ENCODE results near the gene ZC3H14.
A peak's percentile ranks its signal among the peaks of the same experiment; 100 is the strongest.
"Not testable (repeated sequence)": the region's sequence is repeated elsewhere in the genome, so short reads cannot be mapped to it uniquely, and the experiment has no call there.

Gene ZC3H14, protein sequence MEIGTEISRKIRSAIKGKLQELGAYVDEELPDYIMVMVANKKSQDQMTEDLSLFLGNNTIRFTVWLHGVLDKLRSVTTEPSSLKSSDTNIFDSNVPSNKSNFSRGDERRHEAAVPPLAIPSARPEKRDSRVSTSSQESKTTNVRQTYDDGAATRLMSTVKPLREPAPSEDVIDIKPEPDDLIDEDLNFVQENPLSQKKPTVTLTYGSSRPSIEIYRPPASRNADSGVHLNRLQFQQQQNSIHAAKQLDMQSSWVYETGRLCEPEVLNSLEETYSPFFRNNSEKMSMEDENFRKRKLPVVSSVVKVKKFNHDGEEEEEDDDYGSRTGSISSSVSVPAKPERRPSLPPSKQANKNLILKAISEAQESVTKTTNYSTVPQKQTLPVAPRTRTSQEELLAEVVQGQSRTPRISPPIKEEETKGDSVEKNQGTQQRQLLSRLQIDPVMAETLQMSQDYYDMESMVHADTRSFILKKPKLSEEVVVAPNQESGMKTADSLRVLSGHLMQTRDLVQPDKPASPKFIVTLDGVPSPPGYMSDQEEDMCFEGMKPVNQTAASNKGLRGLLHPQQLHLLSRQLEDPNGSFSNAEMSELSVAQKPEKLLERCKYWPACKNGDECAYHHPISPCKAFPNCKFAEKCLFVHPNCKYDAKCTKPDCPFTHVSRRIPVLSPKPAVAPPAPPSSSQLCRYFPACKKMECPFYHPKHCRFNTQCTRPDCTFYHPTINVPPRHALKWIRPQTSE

DNA sequence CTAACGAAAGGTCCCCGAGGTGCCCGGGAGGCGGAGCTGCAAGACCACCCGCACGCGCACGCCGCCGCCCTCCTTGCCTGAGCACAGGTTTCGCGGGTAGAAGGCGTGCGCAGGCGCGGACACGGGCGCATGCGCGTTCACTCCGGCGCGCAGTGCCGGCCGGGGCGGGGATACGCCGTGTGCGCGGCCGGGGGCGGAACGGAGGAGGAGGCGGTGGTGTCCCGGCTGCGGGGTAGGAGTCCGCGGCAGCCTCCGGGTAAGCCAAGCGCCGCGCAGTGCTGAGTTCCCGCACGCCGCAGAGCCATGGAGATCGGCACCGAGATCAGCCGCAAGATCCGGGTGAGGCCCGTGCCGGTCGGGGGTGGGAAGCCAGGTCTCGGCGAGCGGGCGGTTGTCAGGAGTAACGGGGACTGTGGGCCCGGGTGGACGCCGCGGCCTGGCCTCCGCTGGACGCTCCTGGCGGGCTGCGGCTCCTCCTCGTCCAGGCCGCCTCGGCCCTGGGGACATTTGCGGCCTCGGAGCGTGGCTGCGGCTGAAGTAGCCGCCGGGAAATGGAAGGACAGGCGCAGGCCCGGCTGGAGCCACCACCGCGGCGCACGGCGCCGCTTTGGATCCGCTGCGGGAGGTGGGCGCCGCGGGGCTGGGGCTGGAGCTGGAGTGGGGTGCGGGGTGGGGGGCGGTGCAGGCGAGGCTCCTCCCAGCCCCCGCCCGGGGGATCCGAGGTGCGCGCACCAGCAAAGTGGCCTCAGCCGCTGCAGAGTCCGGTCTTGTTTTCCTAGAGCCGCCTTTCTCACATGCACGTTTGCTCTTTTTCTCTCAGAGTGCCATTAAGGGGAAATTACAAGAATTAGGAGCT, at the start of gene ZC3H14:
Gene ZC3H14 (plus strand): TSS at position 207 of the 856 bp plus-strand sequence. CDS start 97 bp downstream, at position 304.
- peak; percentile 91 for DNase-seq (ENCODE audit: low spot score)

DNA sequence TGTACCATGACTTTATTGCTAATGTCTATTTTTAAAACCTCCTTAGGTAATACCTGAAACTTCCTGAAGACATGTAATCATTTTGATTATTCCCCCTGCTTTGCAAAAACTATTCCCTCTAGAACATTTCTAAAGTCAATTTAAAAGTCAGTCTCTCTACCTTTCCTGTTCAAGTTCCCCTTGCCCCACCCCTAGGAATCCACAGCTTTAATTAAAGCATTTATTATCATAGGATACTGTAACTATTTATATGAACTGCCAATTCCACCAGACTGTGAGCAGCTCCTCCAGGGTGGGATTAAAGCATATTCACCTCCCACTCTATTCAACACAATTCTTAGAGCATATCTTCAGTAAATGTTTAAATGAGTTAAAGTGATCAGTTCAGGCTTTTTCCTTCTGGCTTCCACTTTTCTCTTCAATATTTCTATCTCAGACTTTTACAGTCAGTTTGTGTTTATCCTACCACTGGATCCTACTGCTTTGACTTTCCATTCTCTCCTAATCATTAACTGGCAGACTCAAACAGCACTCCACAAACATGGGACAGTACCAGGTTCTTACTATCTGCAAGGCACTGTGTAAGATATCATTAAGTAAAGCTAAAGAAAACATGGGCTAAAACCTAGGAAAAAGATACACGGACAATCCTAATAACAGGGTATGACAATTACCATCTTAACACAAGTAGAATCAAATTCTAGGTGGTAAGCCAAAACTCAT, 47.2 kb upstream of the ZC3H14 start:
- DNase-seq (ENCODE audit: low spot score) = no peak

DNA sequence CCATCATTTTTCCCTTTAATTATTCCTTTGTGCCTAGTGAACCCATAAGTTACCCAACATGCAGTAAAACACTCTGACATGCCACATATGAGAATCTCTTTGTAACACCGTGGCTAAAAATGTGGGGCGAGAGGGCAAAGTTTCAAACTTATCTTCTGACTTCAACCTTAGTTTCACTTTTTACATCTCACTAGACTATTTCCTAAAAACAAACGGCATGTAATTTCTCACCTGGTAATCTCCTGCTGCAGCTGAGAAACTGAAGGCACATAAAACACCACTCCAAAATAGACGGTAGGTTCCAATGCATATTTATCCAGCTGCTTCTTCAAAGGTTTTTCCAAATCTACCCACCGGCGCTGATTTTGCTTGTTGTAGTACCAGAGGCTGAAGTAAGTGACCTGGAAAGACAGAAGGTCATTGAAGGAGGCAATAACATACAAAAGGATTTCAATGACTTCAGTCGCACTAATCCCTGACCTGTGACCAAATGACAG, 45.9 kb upstream of the ZC3H14 start:
- DNase-seq (ENCODE audit: low spot score) = no peak

DNA sequence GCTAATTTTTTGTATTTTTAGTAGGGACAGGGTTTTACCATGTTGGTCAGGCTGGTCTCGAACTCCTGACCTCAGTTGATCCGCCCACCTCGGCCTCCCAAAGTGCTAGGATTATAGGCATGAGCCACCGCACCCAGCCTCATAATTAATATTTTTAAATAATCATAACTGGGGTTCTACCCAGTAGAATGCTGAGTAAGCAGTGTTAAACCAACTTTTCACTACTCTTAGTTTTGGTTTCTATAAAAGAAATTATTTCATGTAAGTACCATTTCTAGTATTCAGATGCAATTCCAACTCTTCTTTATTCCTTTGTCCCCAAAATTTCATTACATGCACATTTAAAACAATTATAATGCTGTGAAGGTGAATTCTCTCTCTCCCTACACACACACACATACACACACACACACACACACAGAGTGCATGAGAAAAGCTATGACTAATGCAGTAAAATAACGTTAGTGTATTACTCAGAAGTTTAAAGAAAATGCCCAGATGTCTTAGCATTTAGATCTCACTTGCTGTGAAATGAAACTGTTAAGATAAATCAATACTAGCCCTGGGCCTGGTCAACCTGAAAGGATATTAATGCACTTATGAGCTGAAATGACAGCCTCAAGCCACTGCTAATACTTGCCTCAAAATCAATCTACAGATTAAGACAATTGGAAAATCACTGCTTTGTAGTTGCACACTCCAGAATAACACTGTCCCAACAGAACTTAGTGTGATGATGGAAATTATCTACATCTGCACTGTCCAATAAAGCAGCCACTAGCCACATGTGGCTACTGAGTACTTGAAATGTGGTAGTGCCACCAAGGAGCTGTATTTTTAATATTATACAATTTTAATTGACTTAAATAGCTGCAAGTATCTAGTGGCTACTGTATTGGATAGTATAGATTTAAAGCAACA, 44.0 kb upstream of the ZC3H14 start:
- no peak for DNase-seq (ENCODE audit: low spot score)

DNA sequence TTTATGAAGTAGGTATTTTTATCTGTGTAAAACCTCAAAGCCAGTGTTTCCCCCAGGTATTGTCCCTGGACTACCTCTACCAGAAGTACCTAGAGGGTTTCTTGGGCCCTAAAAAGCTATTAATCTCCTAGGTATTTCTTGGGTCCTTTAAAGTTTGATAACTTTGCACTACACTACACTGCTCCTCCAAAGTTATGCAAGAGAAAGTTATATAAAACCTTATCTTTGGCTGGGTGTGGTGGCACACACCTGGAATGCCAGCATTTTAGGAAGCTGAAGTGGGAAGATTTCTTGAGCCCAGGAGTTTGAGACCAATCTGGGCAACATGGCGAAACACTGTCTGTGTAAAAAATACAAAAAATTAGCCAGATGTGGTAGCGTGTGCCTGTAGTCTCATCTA, 42.9 kb upstream of the ZC3H14 start:
- no peak for DNase-seq (ENCODE audit: low spot score)

DNA sequence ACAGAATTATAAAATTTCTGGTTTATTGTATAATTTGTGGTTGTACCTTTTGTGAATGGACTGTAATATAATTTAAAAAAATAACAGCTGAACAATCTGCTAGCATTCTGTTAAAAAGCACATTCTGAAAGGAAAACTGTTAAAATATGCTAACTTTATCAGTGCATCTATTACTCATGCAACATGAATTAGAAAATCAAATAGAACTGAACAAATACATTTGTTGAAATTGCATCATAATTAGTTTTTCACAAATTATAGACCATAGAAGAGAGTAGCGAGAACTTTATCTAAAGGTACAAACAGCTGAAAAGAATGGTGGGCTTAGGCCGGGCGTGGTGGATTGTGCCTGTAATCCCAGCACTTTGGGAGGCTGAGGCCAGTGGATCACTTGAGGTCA, 41.0 kb upstream of the ZC3H14 start:
- no peak for DNase-seq (ENCODE audit: low spot score)

DNA sequence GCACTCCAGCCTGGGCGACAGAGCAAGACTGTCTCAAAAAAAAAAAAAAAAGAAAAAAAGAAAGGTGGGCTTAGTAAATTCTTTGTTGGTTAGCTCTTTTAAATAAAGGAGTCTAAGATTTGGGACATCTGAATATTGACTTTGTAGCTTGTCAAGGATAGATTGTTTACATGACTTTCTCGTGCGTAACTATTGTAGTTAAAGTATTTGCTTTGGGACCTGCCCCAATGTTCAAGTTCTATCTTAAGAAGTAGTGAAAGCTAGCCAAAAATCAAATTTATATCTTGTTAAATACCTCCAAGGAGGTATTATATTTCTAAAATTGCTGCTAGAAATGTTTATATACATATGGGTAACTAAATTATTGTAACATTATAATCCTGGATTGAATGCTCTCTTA, 40.4 kb upstream of the ZC3H14 start:
- DNase-seq (ENCODE audit: low spot score) = no peak

DNA sequence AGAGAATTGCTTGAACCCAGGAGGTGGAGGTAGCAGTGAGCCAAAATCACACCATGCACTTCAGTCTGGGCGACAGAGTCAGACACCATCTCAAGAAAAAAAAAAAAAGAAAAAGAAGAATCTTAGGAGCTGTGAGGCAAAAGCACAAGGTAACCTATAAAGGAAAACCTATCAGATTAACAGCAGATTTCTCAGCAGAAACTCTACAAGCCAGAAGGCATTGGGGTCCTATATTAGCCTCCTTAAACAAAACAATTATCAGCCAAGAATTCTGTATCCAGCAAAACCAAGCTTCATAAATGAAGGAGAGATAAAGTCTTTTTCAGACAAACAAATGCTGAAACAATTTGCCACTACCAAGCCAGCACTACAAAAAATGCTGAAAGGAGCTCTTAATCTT, 32.9 kb upstream of the ZC3H14 start:
- DNase-seq (ENCODE audit: low spot score) = not testable (repeated sequence)

DNA sequence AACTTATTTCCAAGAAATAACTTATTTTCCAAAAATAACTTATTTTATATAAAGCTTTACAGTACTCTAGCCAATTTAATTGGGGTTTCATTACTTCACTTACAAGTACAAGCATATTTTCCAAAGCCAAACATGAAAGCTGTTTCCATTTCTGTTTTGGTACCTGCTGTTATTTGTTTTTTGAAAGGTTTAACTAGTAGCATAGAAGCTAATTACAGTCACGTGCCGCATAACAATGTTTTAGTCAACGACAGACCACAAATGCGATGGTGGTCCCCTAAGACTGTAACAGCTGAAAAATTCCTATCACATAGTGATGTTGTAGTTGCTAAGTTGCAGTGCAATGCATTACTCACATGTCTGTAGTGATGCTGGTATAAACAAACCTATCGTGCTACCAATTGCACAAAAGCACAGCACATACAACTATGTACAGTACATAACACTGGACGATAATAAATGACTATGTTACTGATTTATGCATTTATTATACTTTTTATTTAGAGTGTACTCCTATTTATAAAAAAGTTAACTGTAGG, 29.7 kb upstream of the ZC3H14 start:
- DNase-seq (ENCODE audit: low spot score) = no peak

DNA sequence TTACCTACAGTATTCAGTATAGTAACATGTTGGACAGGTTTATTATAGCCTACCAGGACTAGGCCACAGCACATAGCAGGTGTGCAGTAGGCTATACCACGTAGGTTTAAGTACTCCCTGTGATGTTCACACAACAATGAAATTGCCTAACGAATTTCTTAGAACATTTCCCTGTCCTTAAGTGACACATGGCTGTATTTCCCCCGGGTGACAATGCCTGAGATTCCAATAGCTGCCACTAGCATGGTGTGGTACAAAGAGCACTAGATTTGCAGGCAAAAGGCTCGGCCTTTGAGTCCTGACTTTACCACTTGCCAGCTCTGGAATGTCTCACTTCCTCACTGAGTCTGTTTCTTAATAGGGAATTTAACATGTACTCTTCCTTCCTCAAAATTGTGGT, 27.7 kb upstream of the ZC3H14 start:
- no peak for DNase-seq (ENCODE audit: low spot score)

DNA sequence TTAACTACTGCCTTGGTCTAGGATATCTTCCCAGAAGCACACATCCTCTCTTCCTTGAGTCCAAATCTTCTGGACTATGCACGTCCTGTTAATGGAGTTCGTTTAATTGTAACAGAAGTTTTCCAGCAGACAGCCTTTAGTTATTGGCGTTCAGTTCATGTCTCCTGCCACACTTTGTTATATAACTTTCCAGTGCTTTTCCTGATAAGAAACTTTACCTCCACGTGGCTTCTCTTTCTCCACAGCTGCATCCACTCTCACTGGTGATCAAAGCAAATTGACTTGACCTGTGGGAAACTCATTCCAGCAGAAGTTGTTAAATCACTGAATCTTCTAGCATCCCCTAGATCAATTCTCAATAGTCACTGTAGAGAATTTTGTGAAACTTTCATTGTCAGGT, 27.0 kb upstream of the ZC3H14 start:
- no peak for DNase-seq (ENCODE audit: low spot score)

DNA sequence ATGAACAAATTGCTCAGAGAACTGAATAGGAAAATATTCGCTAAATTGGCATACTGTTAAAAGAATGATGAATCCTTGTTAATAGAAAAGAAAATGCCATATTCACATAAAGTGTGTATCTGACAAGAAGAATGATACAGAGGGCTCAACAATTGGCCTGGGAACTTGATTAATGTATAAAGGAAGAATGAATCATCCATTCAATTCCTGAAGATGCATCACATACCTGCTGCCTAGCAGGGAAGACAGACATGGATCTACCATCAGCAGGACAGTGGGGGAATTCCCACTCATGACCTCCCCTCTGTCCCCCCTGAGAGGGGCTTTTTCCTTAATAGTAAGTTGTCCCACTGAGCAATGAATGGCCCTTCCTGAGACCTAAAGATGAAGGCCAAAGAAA, 21.5 kb upstream of the ZC3H14 start:
- no peak for DNase-seq (ENCODE audit: low spot score)

DNA sequence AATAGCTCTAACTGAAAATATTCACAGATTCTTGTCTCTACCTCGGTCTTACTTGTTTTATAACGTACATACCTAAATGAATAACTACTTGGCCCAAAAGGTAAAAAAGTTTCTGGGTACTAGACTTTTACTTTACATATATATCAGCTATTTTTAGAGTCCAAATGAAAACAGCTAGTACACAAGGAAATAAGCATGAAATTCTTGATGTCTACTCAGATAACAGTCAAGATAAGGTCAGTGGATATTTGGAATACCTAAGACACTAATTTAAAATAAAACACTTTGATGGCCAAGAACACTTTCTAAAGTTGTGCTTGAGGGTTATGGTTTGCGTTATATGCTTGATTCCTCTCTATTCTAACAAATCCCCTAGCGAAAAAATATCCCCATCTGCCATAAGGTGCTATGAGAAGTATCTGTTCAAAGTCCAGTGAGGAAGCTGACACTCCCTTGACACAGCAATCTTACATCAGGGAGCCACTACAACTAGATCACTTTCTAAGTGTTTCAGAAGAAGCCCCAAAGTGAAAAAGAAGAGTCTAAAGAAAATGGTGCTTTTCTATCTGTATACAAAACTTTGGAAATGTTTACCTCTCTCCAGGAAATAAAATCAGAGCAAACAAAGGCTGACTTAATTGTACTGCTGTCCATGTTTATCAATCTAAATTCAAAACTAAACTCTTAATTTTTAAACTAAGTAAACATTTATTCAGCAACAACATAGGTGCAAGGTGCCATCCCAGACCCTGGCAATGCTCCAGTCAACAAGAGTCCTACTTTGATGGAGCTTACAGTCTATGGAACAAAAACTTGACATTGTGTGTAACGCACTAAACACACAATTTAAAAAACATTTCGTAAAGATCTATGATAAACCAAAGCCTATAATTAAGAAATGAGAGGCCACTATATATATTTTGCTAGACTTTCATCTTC, 19.7 kb upstream of the ZC3H14 start:
- DNase-seq (ENCODE audit: low spot score) = no peak

DNA sequence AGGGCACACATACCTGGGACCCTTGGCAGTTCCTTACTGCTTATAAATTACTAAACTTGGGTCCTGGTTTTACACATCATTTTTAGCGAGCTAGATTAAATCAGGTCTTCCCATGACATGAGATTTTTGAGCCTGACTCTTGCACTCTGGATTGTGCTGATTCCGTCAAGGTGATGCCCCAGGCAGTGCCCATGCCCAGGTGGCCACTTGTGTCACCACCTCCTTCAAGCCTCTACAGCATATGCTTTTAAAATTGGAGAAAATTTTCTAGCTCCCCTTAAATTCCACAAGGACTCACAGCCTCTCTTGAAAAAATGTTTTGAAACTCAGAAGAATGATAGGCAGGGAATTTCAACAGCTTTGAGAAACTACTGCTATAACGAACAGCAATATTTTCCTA, 17.6 kb upstream of the ZC3H14 start:
- no peak for DNase-seq (ENCODE audit: low spot score)

DNA sequence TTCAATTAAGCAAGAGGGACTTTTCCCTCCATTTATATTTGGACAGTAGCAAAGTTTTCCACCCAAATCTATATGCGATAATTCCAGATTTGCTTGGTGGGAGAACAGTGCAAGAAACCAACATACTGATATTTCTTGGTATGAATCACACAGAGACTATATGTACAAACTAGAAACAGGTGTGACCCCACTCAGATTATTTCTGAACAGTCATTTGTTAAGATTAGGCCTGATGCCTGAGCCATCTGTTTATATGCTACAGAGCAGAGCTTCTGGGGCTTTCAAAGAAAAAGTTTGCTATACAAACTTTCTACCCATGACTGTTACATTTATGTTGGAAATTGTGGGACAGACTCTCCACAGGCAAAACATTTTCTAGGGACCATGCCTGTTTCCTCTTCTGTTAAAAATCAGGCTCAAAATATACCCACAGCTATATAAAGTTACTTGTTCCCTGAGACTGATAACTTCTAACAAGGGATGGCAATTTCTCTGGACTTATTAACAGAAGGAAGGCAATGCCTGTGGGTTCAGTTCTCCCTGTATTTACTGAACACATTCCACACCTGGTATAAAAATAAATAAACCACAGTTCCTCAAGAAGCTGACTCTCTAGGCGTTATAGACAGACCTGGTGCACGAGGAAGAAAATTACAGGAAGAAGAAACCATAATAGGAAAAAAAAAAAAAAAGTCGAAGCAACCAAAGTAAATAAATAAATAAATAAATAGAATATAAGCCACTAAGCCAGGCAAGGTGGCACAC, 16.0 kb upstream of the ZC3H14 start:
- DNase-seq (ENCODE audit: low spot score) = no peak

DNA sequence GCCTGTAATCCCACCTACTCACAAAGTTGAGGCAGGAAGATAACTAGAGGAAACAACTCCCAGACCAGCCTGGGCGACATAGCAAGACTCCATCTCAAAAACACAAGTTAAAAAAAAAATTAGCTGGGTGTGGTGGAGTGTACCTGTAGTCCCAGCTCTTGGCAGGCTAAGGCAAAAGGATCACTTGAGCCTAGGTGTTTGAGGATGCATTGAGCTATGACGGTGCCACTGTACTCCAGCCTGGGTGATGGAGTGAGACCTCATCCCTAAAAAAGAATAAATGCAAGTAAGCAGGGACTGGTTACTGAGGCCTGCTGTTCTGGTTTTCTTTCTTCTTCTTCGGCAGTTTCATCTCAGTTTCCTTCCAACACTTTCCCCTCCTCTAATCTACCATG, 15.5 kb upstream of the ZC3H14 start:
- DNase-seq (ENCODE audit: low spot score) = no peak

DNA sequence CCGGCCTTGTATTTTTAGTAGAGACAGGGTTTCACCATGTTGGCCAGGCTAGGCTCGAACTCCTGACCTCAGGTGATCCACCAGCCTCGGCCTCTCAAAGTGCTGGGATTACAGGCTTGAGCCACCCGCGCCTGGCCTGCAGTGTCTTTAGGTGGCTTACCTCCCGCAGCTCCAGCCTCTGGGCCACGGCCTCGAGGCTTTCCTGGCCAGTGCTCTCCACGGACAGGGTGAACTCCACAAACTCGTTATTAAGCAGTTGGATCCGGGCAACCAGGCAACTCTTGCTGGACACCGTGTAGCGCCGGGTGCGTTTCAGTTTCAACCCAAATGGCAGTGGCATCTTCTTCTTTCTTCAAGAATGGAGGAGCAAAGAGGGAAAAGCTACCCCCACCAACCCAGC, 12.8 kb upstream of the ZC3H14 start:
- DNase-seq (ENCODE audit: low spot score) = no peak

DNA sequence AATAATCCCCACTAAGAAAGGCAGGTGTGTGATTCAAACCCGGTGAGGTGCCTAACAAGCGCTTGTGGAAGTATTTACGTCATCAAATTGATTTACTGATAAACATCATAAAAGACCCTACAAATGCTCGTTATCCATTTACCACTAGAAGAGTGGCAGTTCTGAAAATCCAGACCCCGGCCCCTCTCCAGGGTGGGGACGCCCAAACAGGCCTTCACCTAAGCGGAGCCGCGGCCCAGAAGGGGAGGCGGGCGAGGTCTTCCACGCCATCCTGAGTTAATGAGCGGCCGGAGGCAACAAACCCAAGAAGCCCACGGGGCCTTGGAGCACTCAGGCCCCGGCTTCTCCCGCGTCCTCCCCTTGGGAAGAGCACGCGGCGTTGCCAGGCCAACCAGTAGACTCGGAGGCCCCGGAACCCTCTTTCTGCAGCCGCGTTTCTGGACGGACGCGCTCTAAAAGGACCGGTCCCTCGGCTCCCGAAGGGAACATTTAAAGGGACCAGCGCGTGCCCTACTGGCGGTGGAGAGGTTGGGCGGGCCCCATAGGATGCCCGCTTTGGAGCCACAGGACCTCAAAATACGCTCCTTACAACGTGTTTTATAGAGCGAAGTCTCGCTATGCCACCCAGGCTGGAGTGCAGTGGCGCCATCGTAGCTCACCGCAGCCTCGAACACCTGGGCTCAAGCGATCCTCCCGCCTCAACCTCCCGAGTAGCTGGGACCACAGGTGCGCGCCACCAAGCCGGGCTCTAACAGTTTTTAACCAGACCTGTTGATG, 11.6 kb upstream of the ZC3H14 start:
- DNase-seq (ENCODE audit: low spot score) = no peak

Measured in germinal center (tissue), 1 donor.